Measurements from ENCODE around the gene FLOT1. TPM values are rescaled to one million over a fixed set of nuclear protein-coding genes. Genes with fewer than 3 reads are reported as not detected.

FLOT1 gene
- total and polyA plus RNA-seq, 9 of the 15 experiments (the other 6 are each of a cell fraction or from before 2014, with no cell fraction given), result 11.7 to 149 (median 118) TPM

GRCh38 chr6:30743099-30744053 is 889 bp upstream of the FLOT1 start (continued):
- TF ChIP-seq ZBTB11 (CRISPR knock-in tag; IDR thresholded peaks at IDR 0.05) (no peak; a peak in 2 of 6 replicates), FOS (IDR thresholded peaks at IDR 0.05; ENCODE audit: extremely low read depth, insufficient read length) (no peak), BDP1 (IDR thresholded peaks at IDR 0.05; ENCODE audit: insufficient read depth, insufficient read length) (no peak), MECOM (CRISPR knock-in tag; IDR thresholded peaks at IDR 0.05) (no peak), GMEB1 (CRISPR knock-in tag; IDR thresholded peaks at IDR 0.05) (no peak), RBM17 (IDR thresholded peaks at IDR 0.05; ENCODE audit: borderline replicate concordance, low read depth, low read length) (no peak), NR0B1 (IDR thresholded peaks at IDR 0.05; ENCODE audit: partially characterized antibody) (no peak), ZNF551 (CRISPR knock-in tag; IDR thresholded peaks at IDR 0.05) (no peak), CREM (IDR thresholded peaks at IDR 0.05; ENCODE audit: low read depth) (peak; percentile 2; the same call in 1 of the 2 replicates), ZNF586 (CRISPR knock-in tag; conservative IDR thresholded peaks at IDR 0.05) (no peak), MEIS2 (IDR thresholded peaks at IDR 0.05; ENCODE audit: partially characterized antibody) (no peak), ZNF384 (IDR thresholded peaks at IDR 0.05; ENCODE audit: low read depth, low read length) (no peak), ATF6 (CRISPR knock-in tag; IDR thresholded peaks at IDR 0.05) (0 out of 2 replicates have a peak, but pooled peaks have one; percentile 60), ZNF436 (CRISPR knock-in tag; IDR thresholded peaks at IDR 0.05) (no peak), CBX3 (IDR thresholded peaks at IDR 0.05; ENCODE audit: borderline replicate concordance in 1 of 2, low read length in 2 of 2) (0 out of 3 replicates have a peak, but pooled peaks of 1 of the 2 experiments have one; percentile 7), POLR2AphosphoS2 (IDR thresholded peaks at IDR 0.05; ENCODE audit: low read length) (0 out of 2 replicates have a peak, but pooled peaks have one; percentile 15), ZNF778 (CRISPR knock-in tag; IDR thresholded peaks at IDR 0.05) (no peak), ETS2 (tag; IDR thresholded peaks at IDR 0.05; ENCODE audit: borderline replicate concordance, poor library complexity, severe bottlenecking) (no peak)
